ENCODE results near the gene SMPX. TPM values are rescaled to one million over a fixed set of nuclear protein-coding genes. Genes with fewer than 3 reads are reported as not detected.

Gene SMPX
- total RNA-seq, 1 donor from 2014 or later = not detected

DNA sequence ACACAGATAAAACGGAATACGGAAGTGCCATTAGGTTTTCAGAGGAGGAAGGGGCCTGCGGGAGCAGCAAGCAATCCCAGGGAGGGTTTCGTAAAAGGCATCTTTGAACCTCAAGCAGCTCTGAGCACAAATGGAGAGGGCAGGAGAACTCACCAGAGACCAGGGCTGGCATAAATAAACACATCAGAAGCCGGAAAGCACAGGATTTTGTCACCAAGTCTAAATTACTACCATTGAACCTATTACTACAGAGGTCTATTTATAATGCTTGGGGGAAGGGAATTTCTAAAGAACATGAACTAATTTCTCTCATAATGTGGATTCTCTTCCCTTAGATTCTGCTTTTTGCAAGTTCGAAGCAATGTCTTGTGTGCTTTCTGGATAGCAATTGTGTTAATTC, 41.9 kb upstream of the SMPX start:
- Mint-ChIP-seq H3K27ac (ENCODE audit: unreplicated experiment) (no peak overlapping the region), H3K36me3 (ENCODE audit: low read depth, unreplicated experiment) (no peaks in the 10 kb centered on the region), H3K4me3 (ENCODE audit: unreplicated experiment) (no peak overlapping the region), H3K9me3 (ENCODE audit: unreplicated experiment) (no peaks in the 10 kb centered on the region), H3K4me1 (ENCODE audit: unreplicated experiment) (no peaks in the 10 kb centered on the region), H3K27me3 (ENCODE audit: unreplicated experiment) (peaks cover 1% of the 10 kb centered on the region)
- no peak for DNase-seq (ENCODE audit: low spot score)
- TF ChIP-seq, protein P1, sequence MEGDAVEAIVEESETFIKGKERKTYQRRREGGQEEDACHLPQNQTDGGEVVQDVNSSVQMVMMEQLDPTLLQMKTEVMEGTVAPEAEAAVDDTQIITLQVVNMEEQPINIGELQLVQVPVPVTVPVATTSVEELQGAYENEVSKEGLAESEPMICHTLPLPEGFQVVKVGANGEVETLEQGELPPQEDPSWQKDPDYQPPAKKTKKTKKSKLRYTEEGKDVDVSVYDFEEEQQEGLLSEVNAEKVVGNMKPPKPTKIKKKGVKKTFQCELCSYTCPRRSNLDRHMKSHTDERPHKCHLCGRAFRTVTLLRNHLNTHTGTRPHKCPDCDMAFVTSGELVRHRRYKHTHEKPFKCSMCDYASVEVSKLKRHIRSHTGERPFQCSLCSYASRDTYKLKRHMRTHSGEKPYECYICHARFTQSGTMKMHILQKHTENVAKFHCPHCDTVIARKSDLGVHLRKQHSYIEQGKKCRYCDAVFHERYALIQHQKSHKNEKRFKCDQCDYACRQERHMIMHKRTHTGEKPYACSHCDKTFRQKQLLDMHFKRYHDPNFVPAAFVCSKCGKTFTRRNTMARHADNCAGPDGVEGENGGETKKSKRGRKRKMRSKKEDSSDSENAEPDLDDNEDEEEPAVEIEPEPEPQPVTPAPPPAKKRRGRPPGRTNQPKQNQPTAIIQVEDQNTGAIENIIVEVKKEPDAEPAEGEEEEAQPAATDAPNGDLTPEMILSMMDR (IDR thresholded peaks at IDR 0.05; ENCODE audit: unreplicated experiment) = no peak

GRCh38 chrX:21798677-21799219, 40.8 kb upstream of the SMPX start:
- Mint-ChIP-seq H3K9me3 (ENCODE audit: unreplicated experiment) (no peaks in the 10 kb centered on the region), H3K4me1 (ENCODE audit: unreplicated experiment) (no peaks in the 10 kb centered on the region), H3K27me3 (ENCODE audit: unreplicated experiment) (peaks cover 1% of the 10 kb centered on the region), H3K4me3 (ENCODE audit: unreplicated experiment) (no peak overlapping the region), H3K36me3 (ENCODE audit: low read depth, unreplicated experiment) (no peaks in the 10 kb centered on the region), H3K27ac (ENCODE audit: unreplicated experiment) (no peak overlapping the region)
- no peak for DNase-seq (ENCODE audit: low spot score)
- TF ChIP-seq, protein P1 (IDR thresholded peaks at IDR 0.05; ENCODE audit: unreplicated experiment) = no peak

GRCh38 chrX:21781976-21782375, 24.1 kb upstream of the SMPX start:
- Mint-ChIP-seq H3K27me3 (ENCODE audit: unreplicated experiment) (no peaks in the 10 kb centered on the region), H3K36me3 (ENCODE audit: low read depth, unreplicated experiment) (no peaks in the 10 kb centered on the region), H3K4me1 (ENCODE audit: unreplicated experiment) (no peaks in the 10 kb centered on the region), H3K9me3 (ENCODE audit: unreplicated experiment) (no peaks in the 10 kb centered on the region), H3K27ac (ENCODE audit: unreplicated experiment) (no peak overlapping the region), H3K4me3 (ENCODE audit: unreplicated experiment) (no peak overlapping the region)
- TF ChIP-seq, protein P1 (IDR thresholded peaks at IDR 0.05; ENCODE audit: unreplicated experiment) = no peak
- DNase-seq (ENCODE audit: low spot score) = no peak

- H3K9me3 Mint-ChIP-seq (ENCODE audit: unreplicated experiment) = no peaks in the 10 kb centered on the region
- DNase-seq (ENCODE audit: low spot score) = no peak
- H3K4me1 Mint-ChIP-seq (ENCODE audit: unreplicated experiment) = peaks cover 4% of the 10 kb centered on the region
- H3K27ac Mint-ChIP-seq (ENCODE audit: unreplicated experiment) = no peak overlapping the region
- H3K27me3 Mint-ChIP-seq (ENCODE audit: unreplicated experiment) = no peaks in the 10 kb centered on the region
- no peaks in the 10 kb centered on the region for H3K36me3 Mint-ChIP-seq (ENCODE audit: low read depth, unreplicated experiment)
- TF ChIP-seq, protein P1 (IDR thresholded peaks at IDR 0.05; ENCODE audit: unreplicated experiment) = no peak
- H3K4me3 Mint-ChIP-seq (ENCODE audit: unreplicated experiment) = no peak overlapping the region
Measured at GRCh38 chrX:21781525-21781924, 23.6 kb upstream of the SMPX start.

DNA sequence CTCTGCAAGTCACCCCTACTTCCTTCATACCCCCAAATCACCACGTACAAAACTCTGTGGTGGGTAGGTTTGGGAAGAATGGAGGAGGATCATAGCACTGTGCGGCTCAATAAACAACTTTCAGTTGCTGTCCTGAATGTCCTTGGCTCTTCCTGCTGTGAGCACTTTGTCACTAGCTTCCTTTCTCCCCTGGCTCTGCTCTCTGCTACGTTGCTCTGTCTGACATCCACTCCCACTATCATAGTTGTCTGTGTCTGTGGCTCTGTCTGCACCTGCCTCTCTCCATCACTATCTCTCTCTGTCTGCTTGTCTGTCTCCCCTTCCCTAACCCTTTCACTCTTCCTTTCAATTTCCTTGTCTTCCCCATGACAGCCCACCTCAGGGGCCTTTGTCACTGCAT, 21.2 kb upstream of the SMPX start:
- Mint-ChIP-seq H3K4me1 (ENCODE audit: unreplicated experiment) (peaks cover 4% of the 10 kb centered on the region), H3K4me3 (ENCODE audit: unreplicated experiment) (no peak overlapping the region), H3K27me3 (ENCODE audit: unreplicated experiment) (no peaks in the 10 kb centered on the region), H3K9me3 (ENCODE audit: unreplicated experiment) (no peaks in the 10 kb centered on the region), H3K27ac (ENCODE audit: unreplicated experiment) (no peak overlapping the region), H3K36me3 (ENCODE audit: low read depth, unreplicated experiment) (no peaks in the 10 kb centered on the region)
- no peak for DNase-seq (ENCODE audit: low spot score)
- TF ChIP-seq, protein P1 (IDR thresholded peaks at IDR 0.05; ENCODE audit: unreplicated experiment) = no peak
